ENCODE measurements around the gene CD8B. TPM values are rescaled to one million over a fixed set of nuclear protein-coding genes. Genes with fewer than 3 reads are reported as not detected.
A peak's percentile ranks its signal among the peaks of the same experiment; 100 is the strongest.

Gene CD8B
- total and polyA plus RNA-seq, 8 donors: 0.68 to 14.0 (median 2.8) TPM; not detected in 2

DNA sequence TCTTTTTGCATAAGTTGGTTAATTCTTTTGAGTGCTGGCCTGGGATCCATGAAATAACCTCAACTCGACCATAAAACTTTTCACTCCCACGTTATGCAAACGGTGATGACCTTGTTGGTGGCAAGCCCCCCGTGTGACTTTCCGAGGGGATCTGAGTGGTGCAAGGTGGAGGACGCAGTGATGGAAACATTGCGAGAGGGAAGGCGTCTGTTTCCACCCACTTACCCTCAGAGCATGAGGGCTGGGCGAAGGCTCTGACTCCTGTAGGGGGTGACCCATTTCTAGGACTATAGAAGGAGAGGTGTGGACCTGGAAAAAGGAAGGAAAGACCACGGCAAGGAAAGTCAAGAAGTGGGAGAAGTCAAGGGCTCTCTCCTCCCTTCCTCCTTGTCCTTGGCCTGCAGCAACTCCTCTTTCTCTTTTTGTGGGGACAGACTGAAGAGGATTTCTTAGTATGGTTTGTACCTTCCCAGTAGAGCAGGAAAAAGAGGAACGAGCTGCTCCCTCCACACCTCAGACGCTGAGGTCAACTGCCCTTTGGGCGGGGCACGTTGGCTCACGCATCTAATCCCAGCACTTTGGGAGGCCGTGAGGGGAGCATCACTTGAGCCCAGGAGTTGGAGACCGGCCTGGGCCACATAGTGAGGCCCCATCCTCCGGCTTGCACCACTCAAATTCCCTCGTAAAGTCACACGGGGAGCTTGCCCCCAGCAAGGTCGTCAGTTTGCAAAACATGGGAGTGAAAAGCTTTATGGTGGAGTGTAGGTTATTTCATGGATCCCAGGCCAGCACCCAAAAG is 55.4 kb downstream of the CD8B start:
- peaks cover 5 to 39% (median 21%) of the 10 kb centered on the region in 3 donors for H3K27me3 ChIP-seq
- intact Hi-C loops (cut with DNase I; ENCODE audit: low total_unique reads): no loop called here
- no peak overlapping the region for H3K4me3 ChIP-seq
- peaks cover 19 to 30% (median 27%) of the 10 kb centered on the region in 4 donors for H3K4me1 ChIP-seq
- 75 to 80% (median 77%) methylated on average over 21 of the region's 21 CpGs for WGBS, 5 donors
- TF ChIP-seq EP300 (IDR thresholded peaks at IDR 0.05) (no peak), POLR2AphosphoS5 (IDR thresholded peaks at IDR 0.05) (no peak)
- no peaks in the 10 kb centered on the region for H3K36me3 ChIP-seq
- H3K9me3 ChIP-seq: no peaks in the 10 kb centered on the region
- DNase-seq: no peak
- peak overlapping the region in 1 of 5 donors; percentile 37 for H3K27ac ChIP-seq

DNA sequence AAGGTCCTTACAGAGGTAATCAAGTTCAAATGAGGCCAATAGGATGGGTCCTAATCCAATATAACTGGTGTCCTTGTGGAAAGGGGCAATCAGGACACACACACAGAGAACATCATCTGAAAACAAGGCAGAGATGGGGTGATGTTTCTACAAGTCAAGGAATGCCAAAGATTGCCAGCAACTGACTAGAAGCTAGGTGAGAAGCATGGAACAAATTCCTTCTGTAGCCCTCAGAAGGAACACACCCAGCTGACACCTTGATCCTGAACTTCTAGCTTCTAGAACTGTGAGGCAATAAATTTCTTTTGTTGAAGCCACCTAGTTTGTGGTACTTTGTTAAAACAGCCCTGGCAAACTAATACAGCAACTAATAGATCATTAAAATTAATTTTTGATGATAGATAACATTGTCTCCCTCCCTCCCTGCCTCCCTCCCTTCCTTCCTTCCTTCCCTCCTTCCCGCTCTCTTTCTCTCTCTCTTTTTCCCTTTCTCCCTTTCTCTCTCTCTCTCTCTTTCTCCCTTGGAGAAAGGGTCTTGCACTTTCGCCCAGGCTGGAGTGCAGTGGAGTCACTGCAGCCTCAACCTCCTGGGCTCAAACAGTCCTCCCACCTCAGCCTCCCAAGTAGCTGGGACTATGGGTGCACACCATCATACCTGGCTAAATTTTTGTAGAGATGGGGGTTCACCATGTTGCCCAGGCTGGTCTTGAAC is 60.7 kb downstream of the CD8B start:
- DNase-seq: no peak
- H3K36me3 ChIP-seq: no peaks in the 10 kb centered on the region
- intact Hi-C loops (cut with DNase I; ENCODE audit: low total_unique reads): no loop called here
- TF ChIP-seq, protein P1, sequence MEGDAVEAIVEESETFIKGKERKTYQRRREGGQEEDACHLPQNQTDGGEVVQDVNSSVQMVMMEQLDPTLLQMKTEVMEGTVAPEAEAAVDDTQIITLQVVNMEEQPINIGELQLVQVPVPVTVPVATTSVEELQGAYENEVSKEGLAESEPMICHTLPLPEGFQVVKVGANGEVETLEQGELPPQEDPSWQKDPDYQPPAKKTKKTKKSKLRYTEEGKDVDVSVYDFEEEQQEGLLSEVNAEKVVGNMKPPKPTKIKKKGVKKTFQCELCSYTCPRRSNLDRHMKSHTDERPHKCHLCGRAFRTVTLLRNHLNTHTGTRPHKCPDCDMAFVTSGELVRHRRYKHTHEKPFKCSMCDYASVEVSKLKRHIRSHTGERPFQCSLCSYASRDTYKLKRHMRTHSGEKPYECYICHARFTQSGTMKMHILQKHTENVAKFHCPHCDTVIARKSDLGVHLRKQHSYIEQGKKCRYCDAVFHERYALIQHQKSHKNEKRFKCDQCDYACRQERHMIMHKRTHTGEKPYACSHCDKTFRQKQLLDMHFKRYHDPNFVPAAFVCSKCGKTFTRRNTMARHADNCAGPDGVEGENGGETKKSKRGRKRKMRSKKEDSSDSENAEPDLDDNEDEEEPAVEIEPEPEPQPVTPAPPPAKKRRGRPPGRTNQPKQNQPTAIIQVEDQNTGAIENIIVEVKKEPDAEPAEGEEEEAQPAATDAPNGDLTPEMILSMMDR (IDR thresholded peaks at IDR 0.05): no peak
- TF ChIP-seq POLR2AphosphoS5 (IDR thresholded peaks at IDR 0.05) (no peak), EP300 (IDR thresholded peaks at IDR 0.05) (no peak), POLR2A (IDR thresholded peaks at IDR 0.05) (no peak)
- no peak overlapping the region for H3K4me3 ChIP-seq
- H3K4me1 ChIP-seq: no peaks in the 10 kb centered on the region
- peaks cover 0 to 5% (median 0%) of the 10 kb centered on the region in 3 donors for H3K27me3 ChIP-seq
- WGBS, 5 donors: 87 to 95% (median 89%) methylated on average over 2 of the region's 2 CpGs
- H3K27ac ChIP-seq: no peak overlapping the region
- peaks cover 0 to 18% (median 15%) of the 10 kb centered on the region in 4 donors for H3K9me3 ChIP-seq

DNA sequence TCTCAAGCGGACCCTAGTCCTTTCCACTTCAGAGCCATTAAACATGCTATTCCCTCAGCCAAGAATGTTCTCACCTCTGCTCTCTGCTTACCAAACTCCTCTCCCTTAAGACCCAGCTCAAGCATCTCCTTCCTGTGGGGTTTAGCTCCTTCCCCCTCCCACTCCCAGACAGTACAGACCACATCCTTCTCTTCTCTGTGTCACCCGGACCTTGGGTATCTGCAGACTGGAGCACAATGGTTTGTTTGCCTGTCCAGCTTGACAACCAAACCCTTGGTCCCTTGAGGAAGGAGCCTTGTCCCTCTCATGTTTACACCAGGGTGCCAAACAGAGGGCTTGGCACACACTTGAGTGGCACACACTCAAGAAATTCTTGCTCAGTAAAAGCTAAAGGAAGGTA is 66.8 kb downstream of the CD8B start:
- TF ChIP-seq EP300 (IDR thresholded peaks at IDR 0.05) (no peak), POLR2A (IDR thresholded peaks at IDR 0.05) (no peak), POLR2AphosphoS5 (IDR thresholded peaks at IDR 0.05) (no peak)
- TF ChIP-seq, protein P1 (IDR thresholded peaks at IDR 0.05): no peak
- Histone ChIP-seq H3K27me3 (peaks cover 26 to 64% (median 47%) of the 10 kb centered on the region in 3 donors), H3K4me1 (peaks cover 10 to 21% (median 16%) of the 10 kb centered on the region in 4 donors), H3K27ac (no peak overlapping the region), H3K9me3 (peaks cover 0 to 24% (median 16%) of the 10 kb centered on the region in 4 donors), H3K4me3 (no peak overlapping the region), H3K36me3 (no peaks in the 10 kb centered on the region)
- 58 to 82% (median 76%) methylated on average over 2 of the region's 2 CpGs for WGBS, 5 donors
- intact Hi-C loops (cut with DNase I; ENCODE audit: low total_unique reads): no loop called here
- no peak for DNase-seq

DNA sequence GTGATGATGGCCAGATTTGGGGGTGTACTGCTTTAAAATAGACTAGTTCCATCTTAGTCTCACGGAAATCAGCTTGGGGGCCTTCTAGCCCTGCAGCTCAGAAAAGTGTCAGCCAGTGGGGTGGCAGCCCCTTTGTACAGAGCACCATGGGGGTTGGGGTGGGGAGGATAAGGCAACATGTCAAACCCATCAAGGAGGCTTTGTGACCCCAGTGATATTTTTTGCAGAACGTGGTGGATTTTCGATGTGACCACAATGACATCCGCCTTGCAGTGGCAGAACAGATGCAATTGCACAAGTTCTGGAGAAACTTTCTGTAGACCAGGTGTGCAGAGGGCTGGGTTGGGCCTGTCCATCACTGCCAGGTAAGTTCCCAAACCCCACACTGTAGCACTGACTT is 67.9 kb downstream of the CD8B start:
- H3K27me3 ChIP-seq: peaks cover 35 to 75% (median 58%) of the 10 kb centered on the region in 3 donors
- no peak overlapping the region for H3K4me3 ChIP-seq
- H3K9me3 ChIP-seq: peaks cover 0 to 24% (median 16%) of the 10 kb centered on the region in 4 donors
- 77 to 89% (median 83%) methylated on average over 4 of the region's 4 CpGs for WGBS, 5 donors
- H3K27ac ChIP-seq: peak overlapping the region in 3 of 5 donors; percentile 8 to 31 (median 17)
- H3K36me3 ChIP-seq: no peaks in the 10 kb centered on the region
- peaks cover 21 to 32% (median 27%) of the 10 kb centered on the region in 4 donors for H3K4me1 ChIP-seq
- TF ChIP-seq EP300 (IDR thresholded peaks at IDR 0.05) (no peak), POLR2A (IDR thresholded peaks at IDR 0.05) (no peak), POLR2AphosphoS5 (IDR thresholded peaks at IDR 0.05) (no peak)
- TF ChIP-seq, protein P1 (IDR thresholded peaks at IDR 0.05): no peak
- intact Hi-C loops (cut with DNase I; ENCODE audit: low total_unique reads): no loop called here
- DNase-seq: peak in 1 of 2 donors; percentile 39

All from stomach (tissue), 9 donors.